Stimulated activated memory B cell treated with anti-CD40 and anti-IgM and Interleukin-4, amounts not matched to agents 10 μg/mL and 1 μg/mL and 100 μg/mL, for 72 hours (primary cell): ENCODE measurements around the gene KRTAP16-1.
"Not testable (repeated sequence)": the region's sequence is repeated elsewhere in the genome, so short reads cannot be mapped to it uniquely, and the experiment has no call there.

ENCODE experiments used
- ATAC-seq: fragments of 150-1000 bp; cut with Tn5 transposase; 2 replicates; pipeline ENCODE4 v1.10.0; 2021
- H3K27ac Mint-ChIP-seq: one replicate; pipeline ENCODE4 v1.8.0; 2022; ENCODE audit warnings: mild to moderate bottlenecking, mixed read lengths
- H3K27me3 Mint-ChIP-seq: one replicate; pipeline ENCODE4 v1.8.0; 2022; ENCODE audit warnings: mixed read lengths
- H3K36me3 Mint-ChIP-seq: one replicate; pipeline ENCODE4 v1.8.0; 2022; ENCODE audit warnings: mixed read lengths
- H3K4me1 Mint-ChIP-seq: one replicate; pipeline ENCODE4 v1.8.0; 2022; ENCODE audit warnings: mixed read lengths
- H3K4me3 Mint-ChIP-seq: one replicate; pipeline ENCODE4 v1.8.0; 2022; ENCODE audit warnings: mild to moderate bottlenecking, moderate library complexity, mixed read lengths
- H3K9me3 Mint-ChIP-seq: one replicate; pipeline ENCODE4 v1.8.0; 2022; ENCODE audit warnings: mixed read lengths

Gene KRTAP16-1

GRCh38 chr17:41298458-41299135 lies 10.5 kb downstream of the KRTAP16-1 start:
- ATAC-seq, result no peak
- Mint-ChIP-seq H3K4me3 (no peak overlapping the region), H3K27ac (no peak overlapping the region), H3K4me1 (peaks cover 2% of the 10 kb centered on the region), H3K36me3 (no peaks in the 10 kb centered on the region), H3K9me3 (no peaks in the 10 kb centered on the region), H3K27me3 (peaks cover 14% of the 10 kb centered on the region)

GRCh38 chr17:41296846-41297245 lies 12.3 kb downstream of the KRTAP16-1 start:
- Mint-ChIP-seq H3K36me3 (no peaks in the 10 kb centered on the region), H3K4me3 (no peak overlapping the region), H3K9me3 (no peaks in the 10 kb centered on the region), H3K27ac (no peak overlapping the region), H3K27me3 (peaks cover 23% of the 10 kb centered on the region), H3K4me1 (no peaks in the 10 kb centered on the region)
- ATAC-seq, result no peak

DNA sequence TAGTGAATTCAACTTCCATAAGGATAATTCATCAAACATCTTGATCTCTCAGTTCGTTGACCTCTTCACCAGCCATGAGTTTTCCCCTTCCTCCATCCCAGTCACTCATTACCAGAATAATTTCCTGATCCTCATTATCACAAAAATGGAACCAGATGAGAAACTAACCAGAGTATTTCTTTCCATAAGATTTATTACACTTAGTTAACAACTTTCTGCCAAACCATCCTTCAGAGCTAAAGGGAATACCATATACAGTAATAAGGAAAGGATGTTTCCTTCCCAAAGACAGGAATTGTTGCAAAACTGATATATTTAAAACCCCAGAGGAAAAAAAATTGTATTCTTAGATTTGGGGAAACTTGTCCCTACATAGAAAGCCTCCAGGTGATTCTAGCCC lies 15.1 kb downstream of the KRTAP16-1 start:
- Mint-ChIP-seq H3K4me3 (no peak overlapping the region), H3K36me3 (no peaks in the 10 kb centered on the region), H3K27me3 (peaks cover 22% of the 10 kb centered on the region), H3K4me1 (peaks cover 2% of the 10 kb centered on the region), H3K27ac (no peak overlapping the region), H3K9me3 (no peaks in the 10 kb centered on the region)
- no peak for ATAC-seq

DNA sequence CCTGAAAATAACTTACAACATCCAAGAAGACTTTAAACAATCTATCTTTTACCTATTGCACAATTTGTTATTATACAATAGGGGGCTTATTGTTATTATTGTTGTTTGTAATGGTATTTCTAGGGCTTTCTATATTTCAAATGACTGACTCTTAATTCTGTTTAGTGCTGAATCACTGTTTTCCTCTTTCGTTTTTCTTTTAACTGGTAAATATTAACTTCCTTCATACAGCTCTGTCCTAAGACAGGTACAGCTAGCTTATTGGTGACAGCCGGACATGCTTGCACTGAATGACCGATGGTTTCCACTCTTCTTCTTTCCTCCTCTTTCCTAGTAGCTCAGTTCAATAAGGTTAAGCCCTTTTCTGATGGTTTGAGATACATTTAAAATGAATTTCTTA lies 22.1 kb downstream of the KRTAP16-1 start:
- H3K27ac Mint-ChIP-seq, result no peak overlapping the region
- peaks cover 4% of the 10 kb centered on the region for H3K4me1 Mint-ChIP-seq
- H3K4me3 Mint-ChIP-seq, result no peak overlapping the region
- no peaks in the 10 kb centered on the region for H3K36me3 Mint-ChIP-seq
- H3K9me3 Mint-ChIP-seq, result no peaks in the 10 kb centered on the region
- peaks cover 14% of the 10 kb centered on the region for H3K27me3 Mint-ChIP-seq
- ATAC-seq, result no peak

GRCh38 chr17:41284546-41284945 lies 24.6 kb downstream of the KRTAP16-1 start:
- no peak for ATAC-seq
- H3K27me3 Mint-ChIP-seq, result peaks cover 9% of the 10 kb centered on the region
- no peaks in the 10 kb centered on the region for H3K9me3 Mint-ChIP-seq
- H3K4me3 Mint-ChIP-seq, result no peak overlapping the region
- peaks cover 4% of the 10 kb centered on the region for H3K4me1 Mint-ChIP-seq
- H3K27ac Mint-ChIP-seq, result no peak overlapping the region
- no peaks in the 10 kb centered on the region for H3K36me3 Mint-ChIP-seq

DNA sequence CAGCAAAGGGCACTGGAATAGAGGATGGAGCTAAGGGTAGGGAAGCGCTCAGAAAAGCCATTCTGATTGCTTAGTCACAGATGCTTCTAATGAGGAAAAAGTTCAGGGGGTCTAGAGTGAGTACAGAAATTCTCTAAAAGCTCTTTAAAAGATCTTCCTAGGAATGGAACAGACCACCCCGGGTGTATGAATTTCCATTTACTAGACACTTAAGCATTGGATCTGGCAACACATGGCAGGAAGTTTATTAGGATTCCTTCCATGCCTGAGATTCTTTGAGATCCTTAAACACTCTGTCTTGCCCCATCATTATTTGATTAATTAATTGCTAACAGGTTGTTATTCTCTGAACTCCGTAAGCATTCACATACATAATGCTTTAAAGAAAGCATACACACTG lies 25.1 kb downstream of the KRTAP16-1 start:
- no peak for ATAC-seq
- H3K4me3 Mint-ChIP-seq, result no peak overlapping the region
- H3K36me3 Mint-ChIP-seq, result no peaks in the 10 kb centered on the region
- peaks cover 9% of the 10 kb centered on the region for H3K27me3 Mint-ChIP-seq
- H3K4me1 Mint-ChIP-seq, result peaks cover 3% of the 10 kb centered on the region
- H3K9me3 Mint-ChIP-seq, result no peaks in the 10 kb centered on the region
- H3K27ac Mint-ChIP-seq, result no peak overlapping the region

- Mint-ChIP-seq H3K9me3 (no peaks in the 10 kb centered on the region), H3K36me3 (no peaks in the 10 kb centered on the region), H3K27me3 (peaks cover 22% of the 10 kb centered on the region), H3K27ac (no peak overlapping the region), H3K4me3 (no peak overlapping the region), H3K4me1 (no peaks in the 10 kb centered on the region)
- ATAC-seq, result no peak
These were observed 30.7 kb downstream of the KRTAP16-1 start for GRCh38 chr17:41278176-41278955.

DNA sequence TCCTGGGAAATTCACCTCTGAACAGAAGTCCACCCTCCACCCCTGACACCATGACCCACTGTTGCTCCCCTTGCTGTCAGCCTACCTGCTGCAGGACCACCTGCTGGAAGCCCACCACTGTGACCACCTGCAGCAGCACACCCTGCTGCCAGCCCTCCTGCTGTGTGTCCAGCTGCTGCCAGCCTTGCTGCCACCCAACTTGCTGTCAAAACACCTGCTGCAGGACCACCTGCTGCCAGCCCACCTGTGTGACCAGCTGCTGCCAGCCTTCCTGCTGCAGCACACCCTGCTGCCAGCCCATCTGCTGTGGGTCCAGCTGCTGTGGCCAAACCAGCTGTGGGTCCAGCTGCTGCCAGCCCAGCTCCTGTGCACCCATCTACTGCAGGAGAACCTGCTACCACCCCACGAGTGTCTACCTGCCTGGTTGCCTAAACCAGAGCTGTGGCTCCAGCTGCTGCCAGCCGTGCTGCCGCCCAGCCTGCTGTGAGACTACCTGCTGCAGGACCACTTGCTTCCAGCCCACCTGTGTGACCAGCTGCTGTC lies 33.4 kb downstream of the KRTAP16-1 start, which contains the start of gene KRTAP9-7:
Gene KRTAP9-7 (plus strand): TSS at position 51 of the 543 bp plus-strand sequence. CDS start 0 bp downstream, at position 51.
- peaks cover 24% of the 10 kb centered on the region for H3K27me3 Mint-ChIP-seq
- ATAC-seq, H3K9me3 Mint-ChIP-seq, H3K4me1 Mint-ChIP-seq, H3K36me3 Mint-ChIP-seq, H3K4me3 Mint-ChIP-seq, H3K27ac Mint-ChIP-seq: not testable (repeated sequence)

DNA sequence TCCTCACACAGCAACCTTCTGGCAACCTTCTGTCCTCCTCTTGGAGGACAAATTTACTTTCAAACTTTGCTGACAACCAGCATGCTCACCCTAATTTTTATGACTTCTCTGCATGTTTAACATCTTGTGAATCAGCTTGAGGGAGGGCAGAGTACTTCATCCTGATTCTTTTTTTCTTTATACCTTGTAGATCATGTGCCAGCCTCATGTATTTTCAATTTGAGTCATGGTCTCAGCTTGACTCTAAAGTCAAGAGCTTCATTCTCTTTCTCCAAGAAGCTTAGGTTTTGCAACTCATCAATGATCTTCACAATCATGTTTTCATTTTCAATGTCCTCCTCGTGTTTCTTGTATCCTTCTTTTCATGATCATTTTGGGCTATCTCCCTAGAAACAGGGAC lies 37.3 kb downstream of the KRTAP16-1 start:
- Mint-ChIP-seq H3K9me3 (no peaks in the 10 kb centered on the region), H3K27ac (no peak overlapping the region), H3K27me3 (peaks cover 40% of the 10 kb centered on the region), H3K4me1 (no peaks in the 10 kb centered on the region), H3K4me3 (no peak overlapping the region), H3K36me3 (no peaks in the 10 kb centered on the region)
- no peak for ATAC-seq

DNA sequence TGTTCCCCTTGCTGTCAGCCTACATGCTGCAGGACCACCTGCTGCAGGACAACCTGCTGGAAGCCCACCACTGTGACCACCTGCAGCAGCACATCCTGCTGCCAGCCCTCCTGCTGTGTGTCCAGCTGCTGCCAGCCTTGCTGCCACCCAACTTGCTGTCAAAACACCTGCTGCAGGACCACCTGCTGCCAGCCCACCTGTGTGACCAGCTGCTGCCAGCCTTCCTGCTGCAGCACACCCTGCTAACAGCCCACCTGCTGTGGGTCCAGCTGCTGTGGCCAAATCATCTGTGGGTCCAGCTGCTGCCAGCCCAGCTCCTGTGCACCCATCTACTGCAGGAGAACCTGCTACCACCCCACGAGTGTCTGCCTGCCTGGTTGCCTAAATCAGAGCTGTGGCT lies 37.8 kb downstream of the KRTAP16-1 start:
- H3K4me3 Mint-ChIP-seq, H3K4me1 Mint-ChIP-seq, H3K27ac Mint-ChIP-seq, H3K9me3 Mint-ChIP-seq, H3K36me3 Mint-ChIP-seq, ATAC-seq: not testable (repeated sequence)
- H3K27me3 Mint-ChIP-seq, result peaks cover 40% of the 10 kb centered on the region

- peaks cover 3% of the 10 kb centered on the region for H3K9me3 Mint-ChIP-seq
- ATAC-seq, result no peak
- no peak overlapping the region for H3K4me3 Mint-ChIP-seq
- H3K36me3 Mint-ChIP-seq, result no peaks in the 10 kb centered on the region
- no peak overlapping the region for H3K27ac Mint-ChIP-seq
- no peaks in the 10 kb centered on the region for H3K4me1 Mint-ChIP-seq
- peaks cover 51% of the 10 kb centered on the region for H3K27me3 Mint-ChIP-seq
These were observed 41.4 kb downstream of the KRTAP16-1 start for GRCh38 chr17:41267711-41268110.

- no peaks in the 10 kb centered on the region for H3K36me3 Mint-ChIP-seq
- H3K27me3 Mint-ChIP-seq, result peaks cover 54% of the 10 kb centered on the region
- H3K4me1 Mint-ChIP-seq, result no peaks in the 10 kb centered on the region
- ATAC-seq, result no peak
- peaks cover 3% of the 10 kb centered on the region for H3K9me3 Mint-ChIP-seq
- H3K4me3 Mint-ChIP-seq, result no peak within 1 kb of the TSS
- no peak within 1 kb of the TSS for H3K27ac Mint-ChIP-seq
These were observed 44.0 kb downstream of the KRTAP16-1 start, which contains the start of gene KRTAP9-6 for GRCh38 chr17:41265078-41265477. TSS of gene KRTAP9-6 (plus strand) at chr17:41265378. CDS start at chr17:41265378, 0 bp downstream.

GRCh38 chr17:41264599-41264998 lies 44.5 kb downstream of the KRTAP16-1 start:
- H3K27me3 Mint-ChIP-seq, result peaks cover 57% of the 10 kb centered on the region

GRCh38 chr17:41263212-41263611 lies 45.9 kb downstream of the KRTAP16-1 start:
- ATAC-seq, result no peak
- Mint-ChIP-seq H3K36me3 (no peaks in the 10 kb centered on the region), H3K4me3 (no peak overlapping the region), H3K27me3 (peaks cover 59% of the 10 kb centered on the region), H3K27ac (no peak overlapping the region), H3K4me1 (no peaks in the 10 kb centered on the region), H3K9me3 (peaks cover 3% of the 10 kb centered on the region)

More at GRCh38 chr17:41264599-41264998, 44.5 kb downstream of the KRTAP16-1 start:
- H3K9me3 Mint-ChIP-seq, result peaks cover 3% of the 10 kb centered on the region
- ATAC-seq, result no peak
- no peak overlapping the region for H3K27ac Mint-ChIP-seq
- no peak overlapping the region for H3K4me3 Mint-ChIP-seq
- H3K36me3 Mint-ChIP-seq, result no peaks in the 10 kb centered on the region
- H3K4me1 Mint-ChIP-seq, result no peaks in the 10 kb centered on the region

DNA sequence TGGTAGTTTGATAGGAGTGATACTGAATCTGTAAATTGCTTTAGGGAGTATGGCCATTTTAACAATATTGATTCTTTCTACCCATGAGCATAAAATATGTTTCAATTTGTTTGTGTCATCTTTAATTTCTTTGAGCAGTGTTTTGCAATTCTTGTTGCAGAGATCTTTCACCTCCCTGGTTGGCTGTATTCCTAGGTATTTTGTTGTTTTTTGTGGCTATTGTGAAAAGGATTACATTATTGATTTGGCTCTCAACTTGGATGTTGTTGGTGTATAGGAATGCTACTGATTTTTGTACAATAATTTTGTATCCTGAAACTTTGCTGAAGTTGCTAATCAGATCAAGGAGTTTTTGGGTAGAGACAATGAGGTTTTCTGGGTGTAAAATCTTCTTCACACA lies 50.7 kb downstream of the KRTAP16-1 start:
- no peak for ATAC-seq
- Mint-ChIP-seq H3K27ac (no peak overlapping the region), H3K27me3 (peaks cover 61% of the 10 kb centered on the region), H3K36me3 (no peaks in the 10 kb centered on the region), H3K4me1 (no peaks in the 10 kb centered on the region), H3K9me3 (peaks cover 3% of the 10 kb centered on the region), H3K4me3 (no peak overlapping the region)
